ENCODE data around the gene COL4A1. TPM values are rescaled to one million over a fixed set of nuclear protein-coding genes. Genes with fewer than 3 reads are reported as not detected.

COL4A1 gene
- total and polyA plus RNA-seq, 2 of the 13 experiments (the other 11 are each of a cell fraction or from before 2014, with no cell fraction given) = not detected

DNA sequence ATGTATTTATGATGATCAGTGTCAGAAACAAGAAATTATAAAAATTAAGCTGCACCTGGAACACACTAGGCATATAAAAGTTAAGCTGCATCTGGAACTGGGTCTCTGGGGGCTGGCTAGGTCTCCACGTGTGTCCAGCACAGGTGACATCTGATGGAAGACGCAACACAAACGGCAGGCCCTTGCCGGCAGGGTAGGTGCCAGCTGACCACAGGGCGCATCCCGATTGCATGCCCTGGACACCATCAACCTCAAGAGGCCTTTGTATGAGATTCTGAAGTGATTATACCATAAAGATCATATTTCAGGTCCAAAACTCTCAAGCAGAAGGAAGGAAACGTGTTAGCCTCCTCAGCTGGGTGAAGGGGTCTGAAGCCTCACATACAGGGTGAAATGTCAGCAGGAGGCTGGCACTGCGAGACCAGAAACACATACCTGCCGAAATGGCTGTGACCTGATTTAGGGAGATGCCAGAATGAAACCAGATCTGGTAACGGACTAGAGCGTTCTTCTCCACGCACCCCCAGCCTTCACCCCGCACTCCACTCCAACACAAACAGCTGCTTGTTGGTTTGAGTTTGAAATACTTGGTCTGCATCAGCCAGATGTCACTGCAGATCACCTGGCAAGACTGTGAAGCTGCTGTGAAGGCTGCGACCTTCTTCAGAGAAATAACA lies 37.3 kb downstream of the COL4A1 start:
- Histone ChIP-seq H3K27ac (ENCODE audit: extremely low read length, insufficient read depth, low read length) (no peak overlapping the region), H4K20me1 (ENCODE audit: insufficient read depth, low read length) (no peaks in the 10 kb centered on the region), H3K27me3 (ENCODE audit: control insufficient read depth in 1 of 2, insufficient read depth in 2 of 2, low read length in 2 of 2) (peaks cover 4 to 37% of the 10 kb centered on the region in 2 experiments; a peak in 2 of 5 replicates), H3K9me3 (ENCODE audit: low read length) (no peaks in the 10 kb centered on the region), H3K36me3 (replicated peaks in 1 of 2; ENCODE audit: control insufficient read depth in 1 of 2, insufficient read depth in 2 of 2, low read length in 2 of 2) (no peaks in the 10 kb centered on the region), H2AFZ (ENCODE audit: low read length) (no peak overlapping the region), H3K79me2 (ENCODE audit: insufficient read depth, low read length) (no peaks in the 10 kb centered on the region), H3K4me2 (ENCODE audit: low read depth, low read length) (no peak overlapping the region), H3K4me3 (replicated peaks in 1 of 3; ENCODE audit: insufficient read depth in 1 of 3, low read depth in 2 of 3, low read length in 3 of 3) (no peak overlapping the region), H3K4me1 (ENCODE audit: insufficient read depth, low read length) (no peaks in the 10 kb centered on the region), H3K9ac (ENCODE audit: insufficient read depth, low read depth, low read length) (no peak overlapping the region)
- DNase-seq (ENCODE audit: low spot score) (no peak), FAIRE-seq (no peak), ATAC-seq (no peak)
- TF ChIP-seq BCLAF1 (IDR thresholded peaks at IDR 0.05) = no peak
- no peak for TF ChIP-seq SETDB1 (CRISPR knock-in tag; IDR thresholded peaks at IDR 0.05; ENCODE audit: borderline replicate concordance)
- no TSS peak for BruUV-seq (replicated peaks)
- intact Hi-C loops (cut with micrococcal nuclease; ENCODE audit: unreplicated experiment) = no loop called here
- POLR2A ChIA-PET = no interaction called here
- CTCF ChIA-PET (ENCODE audit: low intra/inter-chr PET ratio, low total read pairs) = no interaction called here
- 12% methylated on average over 7 of the region's 14 CpGs for WGBS (ENCODE audit: low lambda C conversion rate)
- in situ Hi-C loops (cut with HindIII; ENCODE audit: extremely low pct_ligation_motif_present, low pct_unique_long_range_greater_than_20kb) = no loop called here

DNA sequence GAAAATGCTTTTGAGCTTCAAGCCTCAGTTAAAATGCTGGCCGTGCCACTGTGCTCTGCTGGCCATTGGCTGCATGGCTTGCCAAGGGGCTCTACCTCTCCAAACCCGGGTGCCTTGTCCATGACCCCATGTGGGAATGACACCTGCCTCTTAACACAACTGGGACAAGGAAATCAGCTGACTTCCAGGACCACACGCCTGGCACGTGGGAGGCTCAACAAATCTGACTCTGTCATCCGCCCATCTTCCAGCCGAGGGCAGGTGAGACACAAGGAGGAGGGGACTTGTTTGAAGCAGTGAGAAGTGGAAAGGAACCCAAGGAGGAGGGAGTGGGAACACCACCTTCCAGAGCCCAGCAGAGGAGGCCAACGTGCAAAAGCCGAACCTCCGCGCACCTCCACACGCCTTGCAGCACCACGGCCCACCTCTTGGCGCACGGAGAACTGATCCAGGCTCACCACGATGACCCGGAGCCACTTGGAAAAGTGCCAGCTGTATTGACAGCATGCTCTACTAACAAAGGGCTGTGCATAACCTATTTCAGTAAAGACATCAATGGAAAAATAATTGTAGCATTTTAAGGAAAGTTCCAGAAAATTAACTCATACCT lies 38.3 kb downstream of the COL4A1 start:
- H3K9ac ChIP-seq (ENCODE audit: insufficient read depth, low read depth, low read length) = no peak overlapping the region
- no TSS peak for BruUV-seq (replicated peaks)
- no peaks in the 10 kb centered on the region for H3K9me3 ChIP-seq (ENCODE audit: low read length)
- ATAC-seq (no peak), DNase-seq (ENCODE audit: low spot score) (no peak), FAIRE-seq (no peak)
- H3K36me3 ChIP-seq (replicated peaks in 1 of 2; ENCODE audit: control insufficient read depth in 1 of 2, insufficient read depth in 2 of 2, low read length in 2 of 2) = no peaks in the 10 kb centered on the region
- no peak overlapping the region for H3K27ac ChIP-seq (ENCODE audit: extremely low read length, insufficient read depth, low read length)
- H2AFZ ChIP-seq (ENCODE audit: low read length) = no peak overlapping the region
- H4K20me1 ChIP-seq (ENCODE audit: insufficient read depth, low read length) = no peaks in the 10 kb centered on the region
- 41% methylated on average over 14 of the region's 16 CpGs for WGBS (ENCODE audit: low lambda C conversion rate)
- H3K27me3 ChIP-seq (ENCODE audit: control insufficient read depth in 1 of 2, insufficient read depth in 2 of 2, low read length in 2 of 2) = peaks cover 4 to 37% of the 10 kb centered on the region in 2 experiments; a peak in 2 of 5 replicates
- H3K4me3 ChIP-seq (replicated peaks in 1 of 3; ENCODE audit: insufficient read depth in 1 of 3, low read depth in 2 of 3, low read length in 3 of 3) = no peak overlapping the region
- H3K4me1 ChIP-seq (ENCODE audit: insufficient read depth, low read length) = no peaks in the 10 kb centered on the region
- in situ Hi-C loops (cut with HindIII; ENCODE audit: extremely low pct_ligation_motif_present, low pct_unique_long_range_greater_than_20kb) = no loop called here
- intact Hi-C loops (cut with micrococcal nuclease; ENCODE audit: unreplicated experiment) = no loop called here
- CTCF ChIA-PET (ENCODE audit: low intra/inter-chr PET ratio, low total read pairs) = no interaction called here
- POLR2A ChIA-PET = no interaction called here
- no peak overlapping the region for H3K4me2 ChIP-seq (ENCODE audit: low read depth, low read length)
- no peaks in the 10 kb centered on the region for H3K79me2 ChIP-seq (ENCODE audit: insufficient read depth, low read length)
- no peak for TF ChIP-seq RARA (CRISPR knock-in tag; IDR thresholded peaks at IDR 0.05)
- no peak for TF ChIP-seq THAP11 (CRISPR knock-in tag; IDR thresholded peaks at IDR 0.05)
- no peak for TF ChIP-seq ZNF180 (CRISPR knock-in tag; IDR thresholded peaks at IDR 0.05; ENCODE audit: borderline replicate concordance, low read depth)
- TF ChIP-seq, protein P1, sequence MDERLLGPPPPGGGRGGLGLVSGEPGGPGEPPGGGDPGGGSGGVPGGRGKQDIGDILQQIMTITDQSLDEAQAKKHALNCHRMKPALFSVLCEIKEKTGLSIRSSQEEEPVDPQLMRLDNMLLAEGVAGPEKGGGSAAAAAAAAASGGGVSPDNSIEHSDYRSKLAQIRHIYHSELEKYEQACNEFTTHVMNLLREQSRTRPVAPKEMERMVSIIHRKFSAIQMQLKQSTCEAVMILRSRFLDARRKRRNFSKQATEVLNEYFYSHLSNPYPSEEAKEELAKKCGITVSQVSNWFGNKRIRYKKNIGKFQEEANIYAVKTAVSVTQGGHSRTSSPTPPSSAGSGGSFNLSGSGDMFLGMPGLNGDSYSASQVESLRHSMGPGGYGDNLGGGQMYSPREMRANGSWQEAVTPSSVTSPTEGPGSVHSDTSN (CRISPR knock-in tag; IDR thresholded peaks at IDR 0.05) = no peak
- TF ChIP-seq, protein P2, sequence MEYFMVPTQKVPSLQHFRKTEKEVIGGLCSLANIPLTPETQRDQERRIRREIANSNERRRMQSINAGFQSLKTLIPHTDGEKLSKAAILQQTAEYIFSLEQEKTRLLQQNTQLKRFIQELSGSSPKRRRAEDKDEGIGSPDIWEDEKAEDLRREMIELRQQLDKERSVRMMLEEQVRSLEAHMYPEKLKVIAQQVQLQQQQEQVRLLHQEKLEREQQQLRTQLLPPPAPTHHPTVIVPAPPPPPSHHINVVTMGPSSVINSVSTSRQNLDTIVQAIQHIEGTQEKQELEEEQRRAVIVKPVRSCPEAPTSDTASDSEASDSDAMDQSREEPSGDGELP (IDR thresholded peaks at IDR 0.05; ENCODE audit: borderline replicate concordance, low read depth) = no peak
- no peak for TF ChIP-seq GZF1 (CRISPR knock-in tag; IDR thresholded peaks at IDR 0.05)
- TF ChIP-seq FOSL1 (CRISPR knock-in tag; IDR thresholded peaks at IDR 0.05; ENCODE audit: borderline replicate concordance) = no peak
- TF ChIP-seq TBX3 (IDR thresholded peaks at IDR 0.05; ENCODE audit: borderline replicate concordance) = no peak
- TF ChIP-seq CERS6 (CRISPR knock-in tag; IDR thresholded peaks at IDR 0.05) = no peak
- TF ChIP-seq ZNF432 (CRISPR knock-in tag; IDR thresholded peaks at IDR 0.05; ENCODE audit: borderline replicate concordance) = no peak
